Measurements from ENCODE around the gene ANKRD49. TPM values are rescaled to one million over a fixed set of nuclear protein-coding genes. Genes with fewer than 3 reads are reported as not detected.

ANKRD49 gene
- total and polyA plus RNA-seq, 9 donors = 12.9 to 23.0 (median 15.0) TPM

- no peaks in the 10 kb centered on the region for H3K4me1 ChIP-seq (ENCODE audit: insufficient read depth)
- no peaks in the 10 kb centered on the region for H3K27me3 ChIP-seq
- H3K9me3 ChIP-seq = no peaks in the 10 kb centered on the region
- WGBS, 3 donors = 84 to 98% (median 86%) methylated on average over 2 of the region's 2 CpGs
- H3K27ac ChIP-seq = no peak overlapping the region
- TF ChIP-seq EP300 (IDR thresholded peaks at IDR 0.05) (no peak), POLR2A (IDR thresholded peaks at IDR 0.05) (no peak), CTCF (IDR thresholded peaks at IDR 0.05) (no peak)
- intact Hi-C loops (cut with DNase I) = no loop called here
- no peak for DNase-seq
- no peaks in the 10 kb centered on the region for H3K36me3 ChIP-seq
- H3K4me3 ChIP-seq = no peak overlapping the region
Measured at GRCh38 chr11:94477624-94478023, 16.2 kb upstream of the ANKRD49 start.

DNA sequence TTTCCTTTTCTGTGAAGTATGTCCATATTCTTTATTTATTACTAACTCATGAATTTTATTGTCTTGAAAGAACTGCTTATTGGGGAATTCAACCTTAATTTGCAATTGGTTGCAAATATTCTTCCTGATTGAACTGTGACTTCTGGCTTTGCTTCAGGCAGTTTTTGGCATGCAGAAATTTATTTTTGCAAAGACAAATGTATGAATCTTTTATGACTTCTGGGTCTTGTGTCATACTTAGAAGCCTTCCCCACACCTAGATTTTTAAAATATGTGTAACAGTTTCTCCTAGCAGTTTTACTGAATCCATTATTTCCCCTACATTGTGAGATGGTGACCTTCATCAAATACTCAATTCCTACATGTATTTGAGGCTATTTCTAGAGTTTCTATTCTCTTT, 12.4 kb upstream of the ANKRD49 start:
- DNase-seq = no peak
- no peaks in the 10 kb centered on the region for H3K27me3 ChIP-seq
- intact Hi-C loops (cut with DNase I) = no loop called here
- H3K27ac ChIP-seq = no peak overlapping the region
- no peaks in the 10 kb centered on the region for H3K36me3 ChIP-seq
- H3K9me3 ChIP-seq = no peaks in the 10 kb centered on the region
- H3K4me3 ChIP-seq = no peak overlapping the region
- TF ChIP-seq POLR2A (IDR thresholded peaks at IDR 0.05) (no peak), CTCF (IDR thresholded peaks at IDR 0.05) (no peak), EP300 (IDR thresholded peaks at IDR 0.05) (no peak)
- H3K4me1 ChIP-seq (ENCODE audit: insufficient read depth) = no peaks in the 10 kb centered on the region

GRCh38 chr11:94486068-94486467, 7.7 kb upstream of the ANKRD49 start:
- no peak for TF ChIP-seq POLR2A (IDR thresholded peaks at IDR 0.05)
- TF ChIP-seq EP300 (IDR thresholded peaks at IDR 0.05) = no peak
- no peak for TF ChIP-seq CTCF (IDR thresholded peaks at IDR 0.05)
- WGBS, 3 donors = 80 to 88% (median 85%) methylated on average over 1 of the region's 1 CpG

GRCh38 chr11:94494126-94494680, 419 bp downstream of the ANKRD49 start:
- intact Hi-C loops (cut with DNase I) = loop anchor here in 2 of 4 donors (10.0 kb wide), 2 partner anchors 369 to 599 kb away; partner anchors contain the start of gene PANX1 (in 1 of the 2)
- H3K36me3 ChIP-seq = no peaks in the 10 kb centered on the region
- DNase-seq = no peak
- H3K9me3 ChIP-seq = no peaks in the 10 kb centered on the region
- TF ChIP-seq POLR2A (IDR thresholded peaks at IDR 0.05) = no peak
- TF ChIP-seq CTCF (IDR thresholded peaks at IDR 0.05) = no peak
- TF ChIP-seq EP300 (IDR thresholded peaks at IDR 0.05) = no peak
- peak overlapping the region; percentile 92 for H3K4me3 ChIP-seq
- WGBS, 3 donors = 1 to 4% (median 2%) methylated on average over 18 to 19 of the region's 19 CpGs
- H3K4me1 ChIP-seq (ENCODE audit: insufficient read depth) = peaks cover 1% of the 10 kb centered on the region
- H3K27ac ChIP-seq = peak overlapping the region in 1 of 2 donors; percentile 76
- no peaks in the 10 kb centered on the region for H3K27me3 ChIP-seq

More at GRCh38 chr11:94486068-94486467, 7.7 kb upstream of the ANKRD49 start:
- Histone ChIP-seq H3K4me1 (ENCODE audit: insufficient read depth) (no peaks in the 10 kb centered on the region), H3K9me3 (no peaks in the 10 kb centered on the region), H3K4me3 (no peak overlapping the region), H3K36me3 (no peaks in the 10 kb centered on the region), H3K27ac (no peak overlapping the region), H3K27me3 (no peaks in the 10 kb centered on the region)
- no peak for DNase-seq
- intact Hi-C loops (cut with DNase I) = no loop called here
